Body of pancreas (tissue), 4 donors: Measurements from ENCODE around the gene RAVER1.

Experiments
- POLR2A ChIP-seq, 3 donors: fragments of 450-650 bp; IDR thresholded peaks; one replicate each; pipeline ENCODE4 v1.6.1; 2016; ENCODE audit warnings: antibody characterized with exemption in 3 of 3, mild to moderate bottlenecking in 2 of 3
- TF ChIP-seq, protein P1 (sequence below), 7 experiments: fragments of 450-650 bp in 4 of 7; fragments of 200-600 bp in 3 of 7; sonication (generic) in 3 of 7; IDR thresholded peaks; one replicate each; pipeline ENCODE4 v1.5.1; 2016 to 2019; ENCODE audit warnings: antibody characterized with exemption in 7 of 7

DNA sequence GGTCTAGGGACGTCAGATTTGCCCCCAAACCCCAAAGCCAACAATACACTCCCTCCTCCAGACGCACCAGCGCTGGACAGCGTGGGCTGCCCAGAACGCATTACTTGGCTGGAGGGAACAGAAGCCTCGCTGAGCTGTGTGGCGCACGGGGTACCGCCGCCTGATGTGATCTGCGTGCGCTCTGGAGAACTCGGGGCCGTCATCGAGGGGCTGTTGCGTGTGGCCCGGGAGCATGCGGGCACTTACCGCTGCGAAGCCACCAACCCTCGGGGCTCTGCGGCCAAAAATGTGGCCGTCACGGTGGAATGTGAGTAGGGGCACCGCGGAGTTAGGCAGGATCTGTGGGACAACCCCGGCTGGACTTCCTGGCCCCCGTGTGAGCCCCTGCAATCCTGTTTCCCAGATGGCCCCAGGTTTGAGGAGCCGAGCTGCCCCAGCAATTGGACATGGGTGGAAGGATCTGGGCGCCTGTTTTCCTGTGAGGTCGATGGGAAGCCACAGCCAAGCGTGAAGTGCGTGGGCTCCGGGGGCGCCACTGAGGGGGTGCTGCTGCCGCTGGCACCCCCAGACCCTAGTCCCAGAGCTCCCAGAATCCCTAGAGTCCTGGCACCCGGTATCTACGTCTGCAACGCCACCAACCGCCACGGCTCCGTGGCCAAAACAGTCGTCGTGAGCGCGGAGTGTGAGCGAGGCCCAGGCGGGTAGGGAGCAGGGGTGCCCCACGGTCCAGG, 39.5 kb downstream of the RAVER1 start:
- TF ChIP-seq, protein P1, sequence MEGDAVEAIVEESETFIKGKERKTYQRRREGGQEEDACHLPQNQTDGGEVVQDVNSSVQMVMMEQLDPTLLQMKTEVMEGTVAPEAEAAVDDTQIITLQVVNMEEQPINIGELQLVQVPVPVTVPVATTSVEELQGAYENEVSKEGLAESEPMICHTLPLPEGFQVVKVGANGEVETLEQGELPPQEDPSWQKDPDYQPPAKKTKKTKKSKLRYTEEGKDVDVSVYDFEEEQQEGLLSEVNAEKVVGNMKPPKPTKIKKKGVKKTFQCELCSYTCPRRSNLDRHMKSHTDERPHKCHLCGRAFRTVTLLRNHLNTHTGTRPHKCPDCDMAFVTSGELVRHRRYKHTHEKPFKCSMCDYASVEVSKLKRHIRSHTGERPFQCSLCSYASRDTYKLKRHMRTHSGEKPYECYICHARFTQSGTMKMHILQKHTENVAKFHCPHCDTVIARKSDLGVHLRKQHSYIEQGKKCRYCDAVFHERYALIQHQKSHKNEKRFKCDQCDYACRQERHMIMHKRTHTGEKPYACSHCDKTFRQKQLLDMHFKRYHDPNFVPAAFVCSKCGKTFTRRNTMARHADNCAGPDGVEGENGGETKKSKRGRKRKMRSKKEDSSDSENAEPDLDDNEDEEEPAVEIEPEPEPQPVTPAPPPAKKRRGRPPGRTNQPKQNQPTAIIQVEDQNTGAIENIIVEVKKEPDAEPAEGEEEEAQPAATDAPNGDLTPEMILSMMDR (IDR thresholded peaks at IDR 0.05) = no peak
- no peak for TF ChIP-seq POLR2A (IDR thresholded peaks at IDR 0.05)
